Activated T-cell treated with anti-CD3 and anti-CD28 coated beads, Interleukin-2, amount 50 U/mL, for 48 hours (primary cell): ENCODE measurements around the gene ARHGAP9.
"Not testable (repeated sequence)": the region's sequence is repeated elsewhere in the genome, so short reads cannot be mapped to it uniquely, and the experiment has no call there.

Experiments
- DNase-seq, 2 experiments: peaks; one replicate each; pipeline ENCODE4 v3.0.0-alpha.2; 2020

The ARHGAP9 gene

GRCh38 chr12:57431654-57432188 is 47.9 kb downstream of the ARHGAP9 start:
- no peak for DNase-seq

- DNase-seq, result peak; percentile 95 to 97
These were observed 48.6 kb downstream of the ARHGAP9 start, which contains the start of gene R3HDM2 for GRCh38 chr12:57430931-57431566. Gene R3HDM2 (minus strand): TSS chr12:57431043. CDS start chr12:57310428, 120,615 bp downstream.

GRCh38 chr12:57430112-57430930 is 49.3 kb downstream of the ARHGAP9 start:
- DNase-seq, result peak; percentile 67 to 72

- no peak for DNase-seq
These were observed 50.1 kb downstream of the ARHGAP9 start for GRCh38 chr12:57429473-57430111.

- DNase-seq, result no peak
These were observed 50.7 kb downstream of the ARHGAP9 start for GRCh38 chr12:57428965-57429364.

- DNase-seq, result not testable (repeated sequence)
These were observed 52.7 kb downstream of the ARHGAP9 start for GRCh38 chr12:57426948-57427347.
